Endothelial cell of umbilical vein (primary cell): Measurements from ENCODE around the gene DMD. TPM values are rescaled to one million over a fixed set of nuclear protein-coding genes. Genes with fewer than 3 reads are reported as not detected.

Experiments used
- BruUV-seq: library from RNA; stranded (reverse); fragments of 400-500 nt; replicated peaks from 2 replicates; lab custom pipeline; 2021; lab: Mats Ljungman, UMichigan
- CTCF ChIA-PET: fragments of 300-600, 350-600 bp; sonication (Branson Sonifier 250); formaldehyde crosslinking; loops from one replicate; lab custom pipeline; 2021; ENCODE audit warnings: antibody characterized with exemption, inconsistent platforms; lab: Charles Lee
- POLR2A ChIA-PET: fragments of 300-600, 350-600 bp; sonication (Branson Sonifier 250); formaldehyde crosslinking; loops from one replicate; lab custom pipeline; 2021; ENCODE audit warnings: antibody characterized with exemption, inconsistent platforms; lab: Charles Lee
- DNase-seq: peaks from one replicate; pipeline ENCODE4 v3.0.0-alpha.2; 2011; ENCODE audit warnings: low read depth, low spot score
- FAIRE-seq: peaks from 2 replicates; lab custom pipeline; 2011; peaks lifted over from hg19 to GRCh38; lab: Jason Lieb, UNC
- H2AFZ ChIP-seq: 2 replicates; pipeline ENCODE4 v1.6.0; 2012; ENCODE audit warnings: low read depth, low read length, control low read depth, inconsistent platforms
- H3K27ac ChIP-seq: 2 replicates; pipeline ENCODE4 v1.5.1; 2011; ENCODE audit warnings: low read depth, mild to moderate bottlenecking, control low read depth, low read length, moderate library complexity; ENCODE audit not compliant: insufficient read depth
- H3K27me3 ChIP-seq, 2 experiments: 2 replicates each; pipeline versions ENCODE4 v1.6.0 to v1.6.1; 2011; ENCODE audit warnings: low read length in 2 of 2, mixed read lengths in 1 of 2; ENCODE audit not compliant: control insufficient read depth in 2 of 2, insufficient read depth in 2 of 2
- H3K36me3 ChIP-seq, 2 experiments: 2 replicates in 1 of 2; 3 replicates in 1 of 2; pipeline ENCODE4 v1.5.1; 2011; ENCODE audit warnings: low read length in 2 of 2, mild to moderate bottlenecking in 1 of 2, moderate library complexity in 1 of 2; ENCODE audit not compliant: control insufficient read depth in 2 of 2, insufficient read depth in 2 of 2; ENCODE audit errors: extremely low read depth in 1 of 2
- H3K4me1 ChIP-seq: 3 replicates; pipeline ENCODE4 v1.5.1; 2011; ENCODE audit warnings: mild to moderate bottlenecking, low read length; ENCODE audit not compliant: control insufficient read depth, insufficient read depth; ENCODE audit errors: extremely low read depth
- H3K4me2 ChIP-seq: 2 replicates; pipeline ENCODE4 v1.6.1; 2011; ENCODE audit warnings: low read length, control low read depth, mixed read lengths; ENCODE audit not compliant: insufficient read depth
- H3K4me3 ChIP-seq, 3 experiments: fragments of 200-600 bp in 1 of 3; sonication (generic), shearing (Covaris generic) in 1 of 3; replicated peaks in 1 of 3; 2 replicates each; pipeline ENCODE4 v1.5.1; 2011 to 2016; ENCODE audit warnings: control low read depth in 3 of 3, low read length in 3 of 3, mild to moderate bottlenecking in 2 of 3, inconsistent platforms in 1 of 3, low read depth in 1 of 3, moderate library complexity in 1 of 3; ENCODE audit not compliant: insufficient read depth in 1 of 3
- H3K79me2 ChIP-seq: 2 replicates; pipeline ENCODE4 v1.6.0; 2012; ENCODE audit warnings: low read length, inconsistent platforms; ENCODE audit not compliant: control insufficient read depth, insufficient read depth
- H3K9ac ChIP-seq: replicated peaks from 2 replicates; pipeline ENCODE3; 2011; ENCODE audit warnings: low read length, control low read depth; ENCODE audit not compliant: insufficient read depth; ENCODE audit errors: extremely low read depth
- H3K9me1 ChIP-seq: replicated peaks from 3 replicates; pipeline ENCODE4 v1.6.0; 2011; ENCODE audit warnings: mild to moderate bottlenecking, low read length; ENCODE audit not compliant: control insufficient read depth, insufficient read depth; ENCODE audit errors: extremely low read depth
- H3K9me3 ChIP-seq: replicated peaks from 2 replicates; pipeline ENCODE4 v1.5.1; 2012; ENCODE audit warnings: low read length, inconsistent platforms; ENCODE audit not compliant: control insufficient read depth, insufficient read depth
- H4K20me1 ChIP-seq: replicated peaks from 2 replicates; pipeline ENCODE3; 2011; ENCODE audit warnings: mild to moderate bottlenecking, low read length; ENCODE audit not compliant: control insufficient read depth, insufficient read depth; ENCODE audit errors: extremely low read depth
- EZH2 ChIP-seq: IDR thresholded peaks from 2 replicates; pipeline ENCODE4 v1.6.1; 2012; ENCODE audit warnings: borderline replicate concordance, low read depth, mild to moderate bottlenecking, moderate library complexity, low read length, inconsistent platforms; ENCODE audit not compliant: severe bottlenecking
- FOS ChIP-seq: IDR thresholded peaks from 2 replicates; pipeline ENCODE4 v1.6.1; 2011; ENCODE audit warnings: mild to moderate bottlenecking, low read length, moderate library complexity, borderline replicate concordance; ENCODE audit not compliant: insufficient read depth
- GATA2 ChIP-seq: IDR thresholded peaks from 2 replicates; pipeline ENCODE4 v1.7.0; 2011; ENCODE audit warnings: low read depth, mild to moderate bottlenecking, moderate library complexity, mixed read lengths, low read length; ENCODE audit not compliant: insufficient read length, insufficient read depth
- JUN ChIP-seq: IDR thresholded peaks from 2 replicates; pipeline ENCODE4 v1.6.1; 2011; ENCODE audit warnings: borderline replicate concordance, low read depth; ENCODE audit not compliant: insufficient read length, insufficient read depth
- MYC ChIP-seq: IDR thresholded peaks from one replicate; pipeline ENCODE4 v1.6.1; 2011; ENCODE audit warnings: mild to moderate bottlenecking, low read depth, low read length
- POLR2A ChIP-seq: IDR thresholded peaks from 2 replicates; pipeline ENCODE4 v1.6.1; 2012; ENCODE audit warnings: low read depth, mild to moderate bottlenecking, control low read depth, low read length
- POLR2AphosphoS5 ChIP-seq: IDR thresholded peaks from 2 replicates; pipeline ENCODE4 v1.6.1; 2012; ENCODE audit warnings: low read depth, mild to moderate bottlenecking, control low read depth, low read length, moderate library complexity; ENCODE audit not compliant: insufficient read depth
- dilution Hi-C: fragments of 300-500 bp; cut with MboI; formaldehyde crosslinking; loops from one replicate; pipeline ENCODE4 v1.15.0; 2019; ENCODE audit warnings: low sequenced_read_pairs; ENCODE audit not compliant: extremely low pct_ligation_motif_present
- intact Hi-C: fragments of 100-400 bp; cut with micrococcal nuclease; formaldehyde crosslinking; loops from one replicate; pipeline ENCODE4 v1.10.0; 2022
- polyA plus RNA-seq, 4 experiments: library from polyadenylated mRNA; depleted of rRNA in 3 of 4; stranded (reverse) in 3 of 4; unstranded in 1 of 4; fragments of >200 nt; gene quantifications; 2 replicates each; pipeline versions ENCODE4 v1.2.1 to v1.2.3, GENCODE V29; 2011 to 2012; ENCODE audit warnings: missing spikeins in 1 of 4
- total RNA-seq: library from RNA; stranded (reverse); gene quantifications from 2 replicates; pipeline ENCODE4 v1.2.3, GENCODE V29; 2021
- TF ChIP-seq, protein P1 (sequence below): IDR thresholded peaks from 2 replicates; pipeline ENCODE4 v1.6.1; 2011; ENCODE audit not compliant: insufficient read depth, insufficient read length
- TF ChIP-seq, protein P2 (sequence below), 2 donors: IDR thresholded peaks; 1 replicate in 1 of 2; 2 replicates in 1 of 2; pipeline ENCODE4 v1.5.1; 2011; ENCODE audit warnings: low read length in 2 of 2, mild to moderate bottlenecking in 2 of 2, moderate library complexity in 2 of 2, control low read depth in 1 of 2, inconsistent platforms in 1 of 2, low read depth in 1 of 2; ENCODE audit not compliant: insufficient read depth in 1 of 2; ENCODE audit errors: extremely low read depth in 1 of 2

The DMD gene
- total and polyA plus RNA-seq, 2 donors (not counting 3 experiments of a cell fraction or from before 2014, with no cell fraction given): 7.3 to 9.0 TPM

DNA sequence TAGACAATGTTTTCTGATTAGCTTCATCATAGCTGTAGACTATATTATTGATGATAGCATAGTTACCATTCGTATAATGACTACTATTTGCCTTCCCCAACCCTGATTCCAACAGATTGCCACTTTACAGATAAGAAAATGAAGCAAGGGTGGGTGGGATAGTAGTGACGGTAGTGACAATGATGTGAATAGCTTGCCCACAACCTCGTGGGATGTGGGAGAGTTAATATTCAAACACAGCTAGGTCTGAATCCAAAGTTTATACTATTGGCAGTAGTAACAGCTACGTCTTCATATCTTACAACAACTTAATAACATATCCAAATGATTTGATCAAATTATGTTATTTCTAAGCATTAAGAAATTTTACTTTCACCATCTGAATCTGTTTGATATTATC, 1372.7 kb downstream of the DMD start:
- no peak overlapping the region for H3K9ac ChIP-seq
- POLR2A ChIA-PET: no interaction called here
- FAIRE-seq (no peak), DNase-seq (no peak)
- H3K9me3 ChIP-seq: no peaks in the 10 kb centered on the region
- TF ChIP-seq POLR2A (no peak), JUN (no peak), POLR2AphosphoS5 (no peak), FOS (no peak), MYC (no peak), EZH2 (no peak)
- TF ChIP-seq, protein P1, sequence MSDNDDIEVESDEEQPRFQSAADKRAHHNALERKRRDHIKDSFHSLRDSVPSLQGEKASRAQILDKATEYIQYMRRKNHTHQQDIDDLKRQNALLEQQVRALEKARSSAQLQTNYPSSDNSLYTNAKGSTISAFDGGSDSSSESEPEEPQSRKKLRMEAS: no peak
- H3K4me2 ChIP-seq: no peak overlapping the region
- no peaks in the 10 kb centered on the region for H3K36me3 ChIP-seq
- H3K27me3 ChIP-seq: peaks cover 0 to 6% of the 10 kb centered on the region in 2 experiments
- dilution Hi-C loops (no loop called here), intact Hi-C loops (loop anchor here (10.0 kb wide), 1 partner anchor 634 kb away; no protein-coding TSS in a partner anchor)
- no peaks in the 10 kb centered on the region for H3K9me1 ChIP-seq
- CTCF ChIA-PET: interaction anchor here (0.5 kb wide), 1 partner anchor 363 kb away, joined by 3 read pairs; no protein-coding TSS in a partner anchor
- BruUV-seq: no TSS peak
- no peaks in the 10 kb centered on the region for H3K79me2 ChIP-seq
- no peak overlapping the region for H3K4me3 ChIP-seq
- H3K27ac ChIP-seq: no peak overlapping the region
- no peaks in the 10 kb centered on the region for H3K4me1 ChIP-seq
- no peak overlapping the region for H2AFZ ChIP-seq
- H4K20me1 ChIP-seq: no peaks in the 10 kb centered on the region

DNA sequence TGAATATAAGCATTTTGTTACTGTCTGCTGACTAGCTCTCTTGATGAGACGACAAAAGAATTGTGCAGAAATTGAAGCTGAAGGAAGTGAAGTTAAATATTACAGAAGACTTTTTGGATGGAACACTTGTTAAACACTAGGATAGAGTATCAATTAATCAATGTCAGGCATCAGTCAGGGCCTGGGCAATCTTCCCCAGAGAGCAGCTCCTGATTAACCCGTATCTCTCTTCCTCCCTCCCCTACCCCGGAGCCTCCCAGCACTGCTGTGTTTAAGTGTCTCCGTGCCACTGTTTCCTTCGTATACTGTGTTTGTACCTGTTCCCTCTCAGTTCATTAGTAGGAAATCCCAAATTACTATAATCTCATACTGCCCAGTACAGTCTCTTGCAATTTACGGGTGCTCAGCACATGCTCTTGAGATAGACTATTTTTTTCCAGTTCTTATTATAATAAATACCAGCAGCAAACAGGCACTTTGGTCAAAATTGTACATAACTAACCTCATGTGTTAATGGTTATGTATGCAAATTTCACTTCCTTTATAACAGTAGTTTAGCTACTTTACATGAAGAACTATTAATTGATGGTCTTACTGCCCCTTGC, 1373.8 kb downstream of the DMD start:
- intact Hi-C loops (loop anchor here (10.0 kb wide), 1 partner anchor 633 kb away; no protein-coding TSS in a partner anchor), dilution Hi-C loops (no loop called here)
- FAIRE-seq: no peak
- no peaks in the 10 kb centered on the region for H3K4me1 ChIP-seq
- H3K36me3 ChIP-seq: no peaks in the 10 kb centered on the region
- no peaks in the 10 kb centered on the region for H4K20me1 ChIP-seq
- no peak overlapping the region for H3K4me3 ChIP-seq
- H3K27ac ChIP-seq: no peak overlapping the region
- ChIA-PET CTCF (no interaction called here), POLR2A (no interaction called here)
- H3K79me2 ChIP-seq: no peaks in the 10 kb centered on the region
- H3K27me3 ChIP-seq: peaks cover 0 to 6% of the 10 kb centered on the region in 2 experiments
- no peaks in the 10 kb centered on the region for H3K9me1 ChIP-seq
- H3K9ac ChIP-seq: no peak overlapping the region
- no peak overlapping the region for H2AFZ ChIP-seq
- BruUV-seq: no TSS peak
- H3K4me2 ChIP-seq: no peak overlapping the region
- H3K9me3 ChIP-seq: no peaks in the 10 kb centered on the region
- DNase-seq: no peak
- TF ChIP-seq MYC (no peak), GATA2 (no peak), POLR2AphosphoS5 (no peak), EZH2 (no peak), FOS (no peak), JUN (no peak), POLR2A (no peak)
- TF ChIP-seq, protein P1: no peak
- TF ChIP-seq, protein P2, sequence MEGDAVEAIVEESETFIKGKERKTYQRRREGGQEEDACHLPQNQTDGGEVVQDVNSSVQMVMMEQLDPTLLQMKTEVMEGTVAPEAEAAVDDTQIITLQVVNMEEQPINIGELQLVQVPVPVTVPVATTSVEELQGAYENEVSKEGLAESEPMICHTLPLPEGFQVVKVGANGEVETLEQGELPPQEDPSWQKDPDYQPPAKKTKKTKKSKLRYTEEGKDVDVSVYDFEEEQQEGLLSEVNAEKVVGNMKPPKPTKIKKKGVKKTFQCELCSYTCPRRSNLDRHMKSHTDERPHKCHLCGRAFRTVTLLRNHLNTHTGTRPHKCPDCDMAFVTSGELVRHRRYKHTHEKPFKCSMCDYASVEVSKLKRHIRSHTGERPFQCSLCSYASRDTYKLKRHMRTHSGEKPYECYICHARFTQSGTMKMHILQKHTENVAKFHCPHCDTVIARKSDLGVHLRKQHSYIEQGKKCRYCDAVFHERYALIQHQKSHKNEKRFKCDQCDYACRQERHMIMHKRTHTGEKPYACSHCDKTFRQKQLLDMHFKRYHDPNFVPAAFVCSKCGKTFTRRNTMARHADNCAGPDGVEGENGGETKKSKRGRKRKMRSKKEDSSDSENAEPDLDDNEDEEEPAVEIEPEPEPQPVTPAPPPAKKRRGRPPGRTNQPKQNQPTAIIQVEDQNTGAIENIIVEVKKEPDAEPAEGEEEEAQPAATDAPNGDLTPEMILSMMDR (IDR thresholded peaks at IDR 0.05; ENCODE audit: extremely low read depth in 1 of 2, insufficient read depth in 1 of 2, low read depth in 1 of 2, low read length in 2 of 2): no peak
